ENCODE data around the gene ATM. TPM values are rescaled to one million over a fixed set of nuclear protein-coding genes. Genes with fewer than 3 reads are reported as not detected.

Gene ATM
- total RNA-seq, 4 donors from 2014 or later, result 18.4 to 44.9 (median 33.3) TPM

GRCh38 chr11:108198833-108199232, 24.0 kb upstream of the ATM start:
- intact Hi-C loops (cut with DNase I; ENCODE audit: low total_unique reads), result no loop called here
- WGBS, 2 donors, result 76 to 81% methylated on average over 8 of the region's 8 CpGs
- H3K4me3 ChIP-seq (ENCODE audit: low read depth, poor library complexity, severe bottlenecking), result no peak overlapping the region
- DNase-seq (ENCODE audit: low spot score in 2 of 2), result no peak
- TF ChIP-seq POLR2A (IDR thresholded peaks at IDR 0.05), result no peak
- TF ChIP-seq CTCF (IDR thresholded peaks at IDR 0.05), result no peak

GRCh38 chr11:108199446-108200321, 23.2 kb upstream of the ATM start:
- H3K4me3 ChIP-seq (ENCODE audit: low read depth, poor library complexity, severe bottlenecking), result no peak overlapping the region
- WGBS, 2 donors, result 65 to 68% methylated on average over 12 of the region's 12 CpGs
- no peak for TF ChIP-seq POLR2A (IDR thresholded peaks at IDR 0.05)
- TF ChIP-seq CTCF (IDR thresholded peaks at IDR 0.05), result no peak
- DNase-seq (ENCODE audit: low spot score in 2 of 2), result no peak
- intact Hi-C loops (cut with DNase I; ENCODE audit: low total_unique reads), result no loop called here

- 71 to 74% methylated on average over 2 of the region's 2 CpGs for WGBS, 2 donors
- intact Hi-C loops (cut with DNase I; ENCODE audit: low total_unique reads), result no loop called here
- TF ChIP-seq POLR2A (IDR thresholded peaks at IDR 0.05), result no peak
- no peak for TF ChIP-seq CTCF (IDR thresholded peaks at IDR 0.05)
- no peak overlapping the region for H3K4me3 ChIP-seq (ENCODE audit: low read depth, poor library complexity, severe bottlenecking)
- no peak for DNase-seq (ENCODE audit: low spot score in 2 of 2)
These were observed 19.8 kb upstream of the ATM start for GRCh38 chr11:108203075-108203474.

- DNase-seq (ENCODE audit: low spot score in 2 of 2), result no peak
- WGBS, 2 donors, result 91 to 96% methylated on average over 9 of the region's 9 CpGs
- TF ChIP-seq CTCF (IDR thresholded peaks at IDR 0.05), result no peak
- intact Hi-C loops (cut with DNase I; ENCODE audit: low total_unique reads), result no loop called here
- no peak overlapping the region for H3K4me3 ChIP-seq (ENCODE audit: low read depth, poor library complexity, severe bottlenecking)
These were observed 18.5 kb upstream of the ATM start for GRCh38 chr11:108204376-108204775.

- no peak for DNase-seq (ENCODE audit: low spot score in 2 of 2)
- whole genome bisulfite sequencing, 2 donors, result 92 to 95% methylated on average over 4 of the region's 4 CpGs
- no peak for TF ChIP-seq CTCF (IDR thresholded peaks at IDR 0.05)
- no peak for TF ChIP-seq POLR2A (IDR thresholded peaks at IDR 0.05)
- no peak overlapping the region for H3K4me3 ChIP-seq (ENCODE audit: low read depth, poor library complexity, severe bottlenecking)
- intact Hi-C loops (cut with DNase I; ENCODE audit: low total_unique reads), result no loop called here
These were observed 17.9 kb upstream of the ATM start for GRCh38 chr11:108204929-108205499.
